DND-41 (cell line): Measurements from ENCODE around the gene DNAH17.

Experiments used
- CTCF ChIP-seq: IDR thresholded peaks from 2 replicates; pipeline ENCODE4 v1.5.1; 2012; ENCODE audit warnings: borderline replicate concordance, low read length, moderate library complexity, mild to moderate bottlenecking; ENCODE audit not compliant: poor library complexity, severe bottlenecking; ENCODE audit errors: extremely low read depth
- EZH2 ChIP-seq: IDR thresholded peaks from 3 replicates; pipeline ENCODE4 v1.6.1; 2012; ENCODE audit warnings: borderline replicate concordance, low read depth, mild to moderate bottlenecking, moderate library complexity, low read length, inconsistent platforms; ENCODE audit not compliant: severe bottlenecking

- TF ChIP-seq EZH2 (no peak), CTCF (no peak)
Measured at GRCh38 chr17:78417531-78417909, 159.7 kb downstream of the DNAH17 start.
